Measurements from ENCODE around the gene SMPD2. TPM values are rescaled to one million over a fixed set of nuclear protein-coding genes. Genes with fewer than 3 reads are reported as not detected.

SMPD2 gene
- total and polyA plus RNA-seq, 2 donors (not counting 3 experiments of a cell fraction or from before 2014, with no cell fraction given) = 6.9 to 10.0 TPM

DNA sequence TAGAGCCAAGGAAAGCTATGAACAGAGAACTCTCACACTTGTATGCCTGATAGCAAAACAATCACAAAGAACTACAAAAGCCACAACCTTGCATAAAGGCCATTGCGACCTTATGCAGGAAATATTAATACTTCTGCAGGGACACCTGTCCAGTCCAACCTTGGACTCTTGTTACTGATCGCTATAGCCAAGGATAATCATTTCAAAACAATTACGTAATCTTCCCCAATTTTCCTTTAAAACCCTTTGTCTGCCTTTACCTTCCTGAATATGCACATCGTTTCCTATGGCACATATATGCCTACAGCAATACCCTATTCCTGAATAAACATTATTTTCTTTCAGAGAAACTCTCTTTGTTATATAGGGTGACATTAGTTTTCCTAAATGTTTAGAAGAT, 22.9 kb upstream of the SMPD2 start:
- CTCF ChIA-PET = no interaction called here
- dilution Hi-C loops (cut with MboI; ENCODE audit: extremely low pct_ligation_motif_present, low sequenced_read_pairs) (no loop called here), intact Hi-C loops (cut with micrococcal nuclease) (no loop called here)
- no peak overlapping the region for H3K4me3 ChIP-seq (replicated peaks in 1 of 3; ENCODE audit: insufficient read depth in 1 of 3, low read depth in 1 of 3, low read length in 3 of 3)
- H3K9me3 ChIP-seq (replicated peaks; ENCODE audit: control insufficient read depth, insufficient read depth, low read length) = no peaks in the 10 kb centered on the region
- no peaks in the 10 kb centered on the region for H3K36me3 ChIP-seq (ENCODE audit: control insufficient read depth in 2 of 2, extremely low read depth in 1 of 2, insufficient read depth in 2 of 2, low read length in 2 of 2)
- no peak overlapping the region for H2AFZ ChIP-seq (ENCODE audit: low read depth, low read length)
- no peak overlapping the region for H3K27ac ChIP-seq (ENCODE audit: insufficient read depth, low read depth, low read length)
- POLR2A ChIA-PET = no interaction called here
- DNase-seq (ENCODE audit: low read depth, low spot score) (no peak), FAIRE-seq (no peak)
- H3K9ac ChIP-seq (replicated peaks; ENCODE audit: extremely low read depth, insufficient read depth, low read length) = no peak overlapping the region
- H4K20me1 ChIP-seq (replicated peaks; ENCODE audit: control insufficient read depth, extremely low read depth, insufficient read depth, low read length) = no peaks in the 10 kb centered on the region
- H3K27me3 ChIP-seq (ENCODE audit: control insufficient read depth in 2 of 2, insufficient read depth in 2 of 2, low read length in 2 of 2) = peaks cover 0 to 4% of the 10 kb centered on the region in 2 experiments
- BruUV-seq (replicated peaks) = no TSS peak
- H3K4me1 ChIP-seq (ENCODE audit: control insufficient read depth, extremely low read depth, insufficient read depth, low read length) = no peaks in the 10 kb centered on the region
- H3K4me2 ChIP-seq (ENCODE audit: insufficient read depth, low read length) = no peak overlapping the region
- H3K79me2 ChIP-seq (ENCODE audit: control insufficient read depth, insufficient read depth, low read length) = no peaks in the 10 kb centered on the region
- no peaks in the 10 kb centered on the region for H3K9me1 ChIP-seq (replicated peaks; ENCODE audit: control insufficient read depth, extremely low read depth, insufficient read depth, low read length)
- TF ChIP-seq JUN (IDR thresholded peaks at IDR 0.05; ENCODE audit: borderline replicate concordance, insufficient read depth, insufficient read length, low read depth) (no peak), POLR2A (IDR thresholded peaks at IDR 0.05; ENCODE audit: low read depth, low read length) (no peak), MYC (IDR thresholded peaks at IDR 0.05; ENCODE audit: low read depth, low read length) (no peak), GATA2 (IDR thresholded peaks at IDR 0.05; ENCODE audit: insufficient read depth, insufficient read length, low read depth, low read length) (no peak)
- TF ChIP-seq, protein P1, sequence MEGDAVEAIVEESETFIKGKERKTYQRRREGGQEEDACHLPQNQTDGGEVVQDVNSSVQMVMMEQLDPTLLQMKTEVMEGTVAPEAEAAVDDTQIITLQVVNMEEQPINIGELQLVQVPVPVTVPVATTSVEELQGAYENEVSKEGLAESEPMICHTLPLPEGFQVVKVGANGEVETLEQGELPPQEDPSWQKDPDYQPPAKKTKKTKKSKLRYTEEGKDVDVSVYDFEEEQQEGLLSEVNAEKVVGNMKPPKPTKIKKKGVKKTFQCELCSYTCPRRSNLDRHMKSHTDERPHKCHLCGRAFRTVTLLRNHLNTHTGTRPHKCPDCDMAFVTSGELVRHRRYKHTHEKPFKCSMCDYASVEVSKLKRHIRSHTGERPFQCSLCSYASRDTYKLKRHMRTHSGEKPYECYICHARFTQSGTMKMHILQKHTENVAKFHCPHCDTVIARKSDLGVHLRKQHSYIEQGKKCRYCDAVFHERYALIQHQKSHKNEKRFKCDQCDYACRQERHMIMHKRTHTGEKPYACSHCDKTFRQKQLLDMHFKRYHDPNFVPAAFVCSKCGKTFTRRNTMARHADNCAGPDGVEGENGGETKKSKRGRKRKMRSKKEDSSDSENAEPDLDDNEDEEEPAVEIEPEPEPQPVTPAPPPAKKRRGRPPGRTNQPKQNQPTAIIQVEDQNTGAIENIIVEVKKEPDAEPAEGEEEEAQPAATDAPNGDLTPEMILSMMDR (IDR thresholded peaks at IDR 0.05; ENCODE audit: extremely low read depth in 1 of 2, insufficient read depth in 1 of 2, low read depth in 1 of 2, low read length in 2 of 2) = no peak

DNA sequence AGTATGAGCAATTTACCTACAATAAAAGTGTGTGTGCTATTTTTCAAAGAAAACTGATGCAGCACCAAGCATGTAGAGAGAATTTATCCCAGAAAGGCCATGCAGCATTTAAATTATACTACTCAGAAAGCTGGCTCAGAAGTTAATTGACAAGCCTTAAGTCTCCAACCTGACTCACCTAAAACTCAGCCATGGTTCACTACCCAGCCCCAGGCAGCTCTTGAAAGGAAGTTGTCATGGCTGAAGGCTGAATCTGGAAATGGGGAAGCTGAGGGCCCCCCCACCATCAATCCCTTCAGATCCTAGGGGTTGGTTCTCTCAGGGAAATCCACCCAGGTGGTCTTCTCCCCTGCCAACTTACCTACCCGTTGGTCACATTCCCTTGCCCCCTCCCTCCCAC, 19.8 kb upstream of the SMPD2 start:
- intact Hi-C loops (cut with micrococcal nuclease) (no loop called here), dilution Hi-C loops (cut with MboI; ENCODE audit: extremely low pct_ligation_motif_present, low sequenced_read_pairs) (no loop called here)
- no peaks in the 10 kb centered on the region for H3K4me1 ChIP-seq (ENCODE audit: control insufficient read depth, extremely low read depth, insufficient read depth, low read length)
- H3K27me3 ChIP-seq (ENCODE audit: control insufficient read depth in 2 of 2, insufficient read depth in 2 of 2, low read length in 2 of 2) = peaks cover 0 to 4% of the 10 kb centered on the region in 2 experiments
- no peaks in the 10 kb centered on the region for H3K9me1 ChIP-seq (replicated peaks; ENCODE audit: control insufficient read depth, extremely low read depth, insufficient read depth, low read length)
- DNase-seq (ENCODE audit: low read depth, low spot score) = no peak
- no TSS peak for BruUV-seq (replicated peaks)
- no peaks in the 10 kb centered on the region for H3K36me3 ChIP-seq (ENCODE audit: control insufficient read depth in 2 of 2, extremely low read depth in 1 of 2, insufficient read depth in 2 of 2, low read length in 2 of 2)
- no peaks in the 10 kb centered on the region for H3K79me2 ChIP-seq (ENCODE audit: control insufficient read depth, insufficient read depth, low read length)
- no peak for FAIRE-seq
- no peak overlapping the region for H3K9ac ChIP-seq (replicated peaks; ENCODE audit: extremely low read depth, insufficient read depth, low read length)
- TF ChIP-seq JUN (IDR thresholded peaks at IDR 0.05; ENCODE audit: borderline replicate concordance, insufficient read depth, insufficient read length, low read depth) (no peak), POLR2AphosphoS5 (IDR thresholded peaks at IDR 0.05; ENCODE audit: insufficient read depth, low read depth, low read length) (no peak), POLR2A (IDR thresholded peaks at IDR 0.05; ENCODE audit: low read depth, low read length) (no peak), FOS (IDR thresholded peaks at IDR 0.05; ENCODE audit: borderline replicate concordance, insufficient read depth, low read length) (no peak), GATA2 (IDR thresholded peaks at IDR 0.05; ENCODE audit: insufficient read depth, insufficient read length, low read depth, low read length) (no peak)
- TF ChIP-seq, protein P2, sequence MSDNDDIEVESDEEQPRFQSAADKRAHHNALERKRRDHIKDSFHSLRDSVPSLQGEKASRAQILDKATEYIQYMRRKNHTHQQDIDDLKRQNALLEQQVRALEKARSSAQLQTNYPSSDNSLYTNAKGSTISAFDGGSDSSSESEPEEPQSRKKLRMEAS (IDR thresholded peaks at IDR 0.05; ENCODE audit: insufficient read depth, insufficient read length) = no peak
- TF ChIP-seq, protein P1 (IDR thresholded peaks at IDR 0.05; ENCODE audit: extremely low read depth in 1 of 2, insufficient read depth in 1 of 2, low read depth in 1 of 2, low read length in 2 of 2) = no peak
- no peaks in the 10 kb centered on the region for H4K20me1 ChIP-seq (replicated peaks; ENCODE audit: control insufficient read depth, extremely low read depth, insufficient read depth, low read length)
- H3K9me3 ChIP-seq (replicated peaks; ENCODE audit: control insufficient read depth, insufficient read depth, low read length) = no peaks in the 10 kb centered on the region
- no peak overlapping the region for H3K4me2 ChIP-seq (ENCODE audit: insufficient read depth, low read length)
- H3K4me3 ChIP-seq (replicated peaks in 1 of 3; ENCODE audit: insufficient read depth in 1 of 3, low read depth in 1 of 3, low read length in 3 of 3) = no peak overlapping the region
- H3K27ac ChIP-seq (ENCODE audit: insufficient read depth, low read depth, low read length) = no peak overlapping the region
- POLR2A ChIA-PET = no interaction called here
- H2AFZ ChIP-seq (ENCODE audit: low read depth, low read length) = no peak overlapping the region
- CTCF ChIA-PET = interaction anchor here (0.9 kb wide), 1 partner anchor 29 kb away, joined by 3 read pairs; no protein-coding TSS in a partner anchor

Measured in endothelial cell of umbilical vein (primary cell).